ENCODE data around the gene LTF. TPM values are rescaled to one million over a fixed set of nuclear protein-coding genes. Genes with fewer than 3 reads are reported as not detected.
"Not testable (repeated sequence)": the region's sequence is repeated elsewhere in the genome, so short reads cannot be mapped to it uniquely, and the experiment has no call there.

LTF gene
- total RNA-seq, 3 donors from 2014 or later = not detected

- Mint-ChIP-seq H3K27me3 (ENCODE audit: low read depth) (no peaks in the 10 kb centered on the region), H3K9me3 (no peaks in the 10 kb centered on the region)
- no peak for DNase-seq
Measured at GRCh38 chr3:46398186-46398955, 66.3 kb downstream of the LTF start.

GRCh38 chr3:46397111-46397510, 67.6 kb downstream of the LTF start:
- no peak for ATAC-seq
- Mint-ChIP-seq H3K4me1 (ENCODE audit: low read depth) (peaks cover 1% of the 10 kb centered on the region), H3K9me3 (no peaks in the 10 kb centered on the region), H3K36me3 (ENCODE audit: insufficient read depth) (no peaks in the 10 kb centered on the region), H3K27me3 (ENCODE audit: low read depth) (no peaks in the 10 kb centered on the region), H3K4me3 (no peak overlapping the region)
- DNase-seq = no peak

More at GRCh38 chr3:46398186-46398955, 66.3 kb downstream of the LTF start:
- Mint-ChIP-seq H3K4me3 (no peak overlapping the region), H3K36me3 (ENCODE audit: insufficient read depth) (no peaks in the 10 kb centered on the region), H3K4me1 (ENCODE audit: low read depth) (peaks cover 1% of the 10 kb centered on the region)
- no peak for ATAC-seq

GRCh38 chr3:46395766-46396530, 68.8 kb downstream of the LTF start:
- DNase-seq (no peak), ATAC-seq (no peak)
- H3K9me3 Mint-ChIP-seq = no peaks in the 10 kb centered on the region
- H3K4me1 Mint-ChIP-seq (ENCODE audit: low read depth) = peaks cover 1% of the 10 kb centered on the region
- H3K27me3 Mint-ChIP-seq (ENCODE audit: low read depth) = no peaks in the 10 kb centered on the region
- no peaks in the 10 kb centered on the region for H3K36me3 Mint-ChIP-seq (ENCODE audit: insufficient read depth)
- H3K4me3 Mint-ChIP-seq = no peak overlapping the region

- ATAC-seq (no peak), DNase-seq (no peak)
- Mint-ChIP-seq H3K9me3 (no peaks in the 10 kb centered on the region), H3K4me3 (no peak overlapping the region), H3K36me3 (ENCODE audit: insufficient read depth) (no peaks in the 10 kb centered on the region), H3K27me3 (ENCODE audit: low read depth) (no peaks in the 10 kb centered on the region), H3K4me1 (ENCODE audit: low read depth) (peaks cover 1% of the 10 kb centered on the region)
Measured at GRCh38 chr3:46395210-46395661, 69.5 kb downstream of the LTF start.

- Mint-ChIP-seq H3K27me3 (ENCODE audit: low read depth) (no peaks in the 10 kb centered on the region), H3K4me1 (ENCODE audit: low read depth) (peaks cover 1% of the 10 kb centered on the region), H3K9me3 (no peaks in the 10 kb centered on the region), H3K4me3 (no peak overlapping the region), H3K36me3 (ENCODE audit: insufficient read depth) (no peaks in the 10 kb centered on the region)
- no peak for ATAC-seq
- no peak for DNase-seq
Measured at GRCh38 chr3:46393554-46394434, 70.9 kb downstream of the LTF start.

GRCh38 chr3:46393011-46393410, 71.7 kb downstream of the LTF start:
- Mint-ChIP-seq H3K36me3 (ENCODE audit: insufficient read depth) (no peaks in the 10 kb centered on the region), H3K27me3 (ENCODE audit: low read depth) (no peaks in the 10 kb centered on the region), H3K4me1 (ENCODE audit: low read depth) (peaks cover 1% of the 10 kb centered on the region), H3K4me3 (no peak overlapping the region), H3K9me3 (no peaks in the 10 kb centered on the region)
- ATAC-seq = no peak
- no peak for DNase-seq

GRCh38 chr3:46391526-46391925, 73.2 kb downstream of the LTF start:
- not testable (repeated sequence) for H3K27me3 Mint-ChIP-seq (ENCODE audit: low read depth)

GRCh38 chr3:46389306-46389705, 75.4 kb downstream of the LTF start:
- DNase-seq (no peak), ATAC-seq (no peak)
- peaks cover 2% of the 10 kb centered on the region for H3K4me1 Mint-ChIP-seq (ENCODE audit: low read depth)
- no peaks in the 10 kb centered on the region for H3K36me3 Mint-ChIP-seq (ENCODE audit: insufficient read depth)
- no peaks in the 10 kb centered on the region for H3K9me3 Mint-ChIP-seq
- H3K4me3 Mint-ChIP-seq = no peak overlapping the region
- no peaks in the 10 kb centered on the region for H3K27me3 Mint-ChIP-seq (ENCODE audit: low read depth)

More at GRCh38 chr3:46391526-46391925, 73.2 kb downstream of the LTF start:
- H3K4me1 Mint-ChIP-seq (ENCODE audit: low read depth); DNase-seq; H3K4me3 Mint-ChIP-seq; ATAC-seq; H3K9me3 Mint-ChIP-seq; H3K36me3 Mint-ChIP-seq (ENCODE audit: insufficient read depth): not testable (repeated sequence)

GRCh38 chr3:46388847-46389246, 75.9 kb downstream of the LTF start:
- H3K9me3 Mint-ChIP-seq; DNase-seq; ATAC-seq; H3K4me3 Mint-ChIP-seq; H3K27me3 Mint-ChIP-seq (ENCODE audit: low read depth); H3K36me3 Mint-ChIP-seq (ENCODE audit: insufficient read depth); H3K4me1 Mint-ChIP-seq (ENCODE audit: low read depth): not testable (repeated sequence)

- Mint-ChIP-seq H3K27me3 (ENCODE audit: low read depth) (no peaks in the 10 kb centered on the region), H3K4me3 (no peak overlapping the region), H3K4me1 (ENCODE audit: low read depth) (peaks cover 13% of the 10 kb centered on the region), H3K9me3 (no peaks in the 10 kb centered on the region), H3K36me3 (ENCODE audit: insufficient read depth) (no peaks in the 10 kb centered on the region)
- ATAC-seq = peak in 1 of 2 donors; percentile 10
- DNase-seq = no peak
Measured at GRCh38 chr3:46386205-46386604, 78.5 kb downstream of the LTF start.

Other genes with a start within 250 kb of the LTF start
- gene CCR3, start 222.4 kb downstream of the LTF start, total RNA-seq = not detected
- 1 to 10 TPM in 1 of 3 donors, under 1 TPM in 2; 0.18 to 1.4 (median 0.41) TPM for gene CCR2, start 110.8 kb downstream of the LTF start, total RNA-seq
- 1 to 10 TPM; 1.2 to 7.2 (median 2.2) TPM for gene CCR5, start 94.0 kb downstream of the LTF start, total RNA-seq
- 1 to 10 TPM in 1 of 3 donors, under 1 TPM in 2; 0.43 to 1.3 (median 0.76) TPM for gene CCRL2, start 57.6 kb downstream of the LTF start, total RNA-seq
- not detected for gene RTP3, start 33.1 kb upstream of the LTF start, total RNA-seq
- gene LRRC2, start 101.4 kb upstream of the LTF start, total RNA-seq = under 1 TPM; 0.03 to 0.13 (median 0.03) TPM
- not detected for gene FAM240A, start 147.6 kb upstream of the LTF start, total RNA-seq
- 1 to 10 TPM; 1.3 to 1.5 (median 1.4) TPM for gene ALS2CL, start 228.8 kb upstream of the LTF start, total RNA-seq
- gene TMIE, start 236.5 kb upstream of the LTF start, total RNA-seq = under 1 TPM; 0.16 to 0.71 (median 0.40) TPM

Data from activated T-cell treated with anti-CD3 and anti-CD28 coated beads, Interleukin-2, amount 50 U/mL, for 4 hours (primary cell).